GM12878 (cell line): ENCODE measurements around the gene RNF220. TPM values are rescaled to one million over a fixed set of nuclear protein-coding genes. Genes with fewer than 3 reads are reported as not detected.

ENCODE experiments used
- ATAC-seq: fragments of 200-7000 bp; cut with Tn5 transposase; 3 replicates; pipeline ENCODE4 v1.9.1; 2020; ENCODE audit warnings: mild to moderate bottlenecking, moderate library complexity
- BruUV-seq: library from RNA; stranded (reverse); fragments of 400-500 nt; replicated peaks from 2 replicates; lab custom pipeline; 2021; lab: Mats Ljungman, UMichigan
- CTCF ChIA-PET: fragments of 300-600 bp; sonication (Branson Sonifier 250); formaldehyde crosslinking; extraction: SDS; loops from one replicate; lab custom pipeline; 2021; ENCODE audit warnings: inconsistent platforms; lab: Yijun Ruan, JAX
- POLR2A ChIA-PET: fragments of 350-600 bp; formaldehyde crosslinking; extraction: SDS; loops from one replicate; lab custom pipeline; 2021; ENCODE audit warnings: inconsistent platforms; lab: Charles Lee
- RAD21 ChIA-PET: fragments of 300-600 bp; sonication (Branson Sonifier 250); formaldehyde crosslinking; loops from one replicate; lab custom pipeline; 2023; ENCODE audit warnings: antibody characterized with exemption; ENCODE audit not compliant: unreplicated experiment; lab: Charles Lee
- SMC1A ChIA-PET: fragments of 300-600 bp; sonication (Branson Sonifier 250); formaldehyde crosslinking; loops from one replicate; lab custom pipeline; 2023; ENCODE audit not compliant: unreplicated experiment, uncharacterized antibody; lab: Charles Lee
- DNase-seq: peaks from one replicate; pipeline ENCODE4 v3.0.0-alpha.2; 2011; ENCODE audit warnings: low read depth, low spot score
- FAIRE-seq: peaks from 3 replicates; lab custom pipeline; 2011; peaks lifted over from hg19 to GRCh38; lab: Jason Lieb, UNC
- H2AFZ ChIP-seq: 2 replicates; pipeline ENCODE4 v1.6.0; 2011; ENCODE audit warnings: low read depth, low read length, control low read depth; ENCODE audit not compliant: control insufficient read depth
- H3K27ac ChIP-seq: 2 replicates; pipeline ENCODE4 v1.5.1; 2011; ENCODE audit warnings: control low read depth; ENCODE audit not compliant: control insufficient read depth, insufficient read depth
- H3K27me3 ChIP-seq, 2 experiments: replicated peaks in 1 of 2; 2 replicates each; pipeline versions ENCODE4 v1.6.0 to v1.6.1; 2011; ENCODE audit warnings: low read length in 1 of 2; ENCODE audit not compliant: control insufficient read depth in 2 of 2, insufficient read depth in 2 of 2
- H3K36me3 ChIP-seq, 2 experiments: 2 replicates each; pipeline ENCODE4 v1.5.1; 2011; ENCODE audit warnings: low read length in 1 of 2; ENCODE audit not compliant: control insufficient read depth in 2 of 2, insufficient read depth in 2 of 2
- H3K4me1 ChIP-seq: 2 replicates; pipeline ENCODE4 v1.6.1; 2011; ENCODE audit warnings: mild to moderate bottlenecking, low read length, moderate library complexity, mixed read lengths; ENCODE audit not compliant: control insufficient read depth, insufficient read depth
- H3K4me2 ChIP-seq: 2 replicates; pipeline ENCODE4 v1.6.0; 2011; ENCODE audit warnings: control low read depth; ENCODE audit not compliant: control insufficient read depth, insufficient read depth
- H3K4me3 ChIP-seq: fragments of 200-600 bp; sonication (generic); 2 replicates; pipeline ENCODE4 v1.5.1; 2016
- H3K79me2 ChIP-seq: 2 replicates; pipeline ENCODE4 v1.6.0; 2011; ENCODE audit warnings: low read length; ENCODE audit not compliant: control insufficient read depth, insufficient read depth
- H3K9ac ChIP-seq: 2 replicates; pipeline ENCODE4 v1.8.0; 2011; ENCODE audit warnings: low read length, control low read depth, mixed read lengths; ENCODE audit not compliant: control insufficient read depth, insufficient read depth
- H3K9me3 ChIP-seq: replicated peaks from 3 replicates; pipeline ENCODE4 v1.5.1; 2011; ENCODE audit warnings: mild to moderate bottlenecking, low read length; ENCODE audit not compliant: control insufficient read depth, insufficient read depth
- H4K20me1 ChIP-seq: 2 replicates; pipeline ENCODE4 v1.6.0; 2011; ENCODE audit not compliant: control insufficient read depth, insufficient read depth
- ATF7 ChIP-seq: fragments of 450-650 bp; IDR thresholded peaks from 2 replicates; pipeline ENCODE4 v1.6.1; 2016; ENCODE audit warnings: low read depth, mild to moderate bottlenecking
- CEBPB ChIP-seq, 2 experiments: fragments of 150-350 bp in 1 of 2; IDR thresholded peaks; 2 replicates each; pipeline ENCODE4 v1.6.1; 2012 to 2014; ENCODE audit warnings: low read depth in 2 of 2, low read length in 2 of 2, borderline replicate concordance in 1 of 2, inconsistent platforms in 1 of 2
- FOS ChIP-seq: IDR thresholded peaks from 3 replicates; pipeline ENCODE4 v1.6.1; 2011; ENCODE audit warnings: borderline replicate concordance; ENCODE audit not compliant: insufficient read length; ENCODE audit errors: extremely low read depth
- KAT2A ChIP-seq: conservative IDR thresholded peaks from 2 replicates; pipeline ENCODE4 v1.6.1; 2011; ENCODE audit warnings: low read depth, low read length; ENCODE audit not compliant: control insufficient read depth
- MTA2 ChIP-seq: fragments of 450-650 bp; IDR thresholded peaks from 2 replicates; pipeline ENCODE4 v1.6.1; 2016; ENCODE audit warnings: low read depth, mild to moderate bottlenecking, moderate library complexity
- MXI1 ChIP-seq: fragments of 150-350 bp; IDR thresholded peaks from 2 replicates; pipeline ENCODE4 v1.6.1; 2011; ENCODE audit warnings: low read depth, mild to moderate bottlenecking, inconsistent platforms, low read length, improper control_type of control experiment
- PAX5 ChIP-seq: IDR thresholded peaks from 2 replicates; pipeline ENCODE4 v1.6.1; 2011; ENCODE audit warnings: low read depth, low read length, borderline replicate concordance
- POU2F2 ChIP-seq: IDR thresholded peaks from 3 replicates; pipeline ENCODE4 v1.6.1; 2011; ENCODE audit warnings: low read depth, mild to moderate bottlenecking, low read length, borderline replicate concordance
- RB1 ChIP-seq: fragments of 450-650 bp; formaldehyde crosslinking; IDR thresholded peaks from 2 replicates; pipeline ENCODE4 v1.6.1; 2017; ENCODE audit warnings: mild to moderate bottlenecking, borderline replicate concordance
- RCOR1 ChIP-seq: conservative IDR thresholded peaks from 2 replicates; pipeline ENCODE4 v1.6.1; 2012; ENCODE audit warnings: low read depth, low read length, improper control_type of control experiment
- SIX5 ChIP-seq: IDR thresholded peaks from 2 replicates; pipeline ENCODE4 v1.6.1; 2011; ENCODE audit warnings: mild to moderate bottlenecking, low read depth, low read length, moderate library complexity; ENCODE audit not compliant: severe bottlenecking
- SMC3 ChIP-seq: IDR thresholded peaks from 2 replicates; pipeline ENCODE4 v1.6.1; 2011; ENCODE audit warnings: low read length, improper control_type of control experiment, borderline replicate concordance
- TARDBP ChIP-seq: IDR thresholded peaks from 2 replicates; pipeline ENCODE4 v1.6.1; 2016; ENCODE audit warnings: borderline replicate concordance
- ZNF24 ChIP-seq: fragments of 450-650 bp; IDR thresholded peaks from 2 replicates; pipeline ENCODE4 v1.6.1; 2017; ENCODE audit warnings: antibody characterized with exemption, mild to moderate bottlenecking
- ZNF384 ChIP-seq: IDR thresholded peaks from 2 replicates; pipeline ENCODE4 v1.6.1; 2012; ENCODE audit warnings: low read depth, mild to moderate bottlenecking, low read length, improper control_type of control experiment, borderline replicate concordance
- WGBS: methylation state at CpG from one replicate; pipeline ENCODE4 v1.1.6; 2016; ENCODE audit warnings: low lambda C conversion rate; ENCODE audit not compliant: insufficient replicate concordance, insufficient coverage; ENCODE audit errors: missing lambda C conversion rate; 5-methylcytosine and 5-hydroxymethylcytosine counted together
- in situ Hi-C: fragments of 300-500 bp; cut with MboI; formaldehyde crosslinking; loops from 9 replicates; pipeline ENCODE4 v1.14.3; 2018; ENCODE audit warnings: mixed read lengths
- intact Hi-C: fragments of 100-400 bp; cut with micrococcal nuclease; formaldehyde crosslinking; loops from one replicate; pipeline ENCODE4 v1.14.2; 2022; ENCODE audit not compliant: unreplicated experiment
- polyA plus RNA-seq, 11 experiments: library from polyadenylated mRNA; depleted of rRNA in 4 of 11; unstranded in 6 of 11; stranded (reverse) in 5 of 11; fragments of >200 nt; fragmentation: Nextera tagmentation in 4 of 11; fragmentation: Illumina TruSeq in 1 of 11; extraction: Ambion mirVana in 4 of 11; extraction: Trizol in 1 of 11; gene quantifications; 1 replicate in 1 of 11; 2 replicates in 10 of 11; pipeline versions ENCODE4 v1.2.1 to v1.2.3, GENCODE V29; 2011 to 2016; ENCODE audit warnings: inconsistent platforms in 2 of 11, missing spikeins in 2 of 11, low read depth in 1 of 11
- total RNA-seq, 4 experiments: library from RNA; depleted of rRNA in 3 of 4; stranded (reverse); fragments of >200 nt in 3 of 4; fragmentation: Illumina TruSeq in 1 of 4; extraction: Trizol in 1 of 4; gene quantifications; 2 replicates each; pipeline versions ENCODE4 v1.2.1 to v1.2.3, GENCODE V29; 2013 to 2021
- TF ChIP-seq, protein P1 (sequence below): fragments of 450-650 bp; IDR thresholded peaks from 2 replicates; pipeline ENCODE4 v1.6.1; 2017; ENCODE audit warnings: mild to moderate bottlenecking, low read depth, inconsistent platforms; ENCODE audit not compliant: poor library complexity, severe bottlenecking

The RNF220 gene
- total and polyA plus RNA-seq, 10 of the 15 experiments (the other 5 are each of a cell fraction or from before 2014, with no cell fraction given), result 4.6 to 84.1 (median 53.7) TPM

DNA sequence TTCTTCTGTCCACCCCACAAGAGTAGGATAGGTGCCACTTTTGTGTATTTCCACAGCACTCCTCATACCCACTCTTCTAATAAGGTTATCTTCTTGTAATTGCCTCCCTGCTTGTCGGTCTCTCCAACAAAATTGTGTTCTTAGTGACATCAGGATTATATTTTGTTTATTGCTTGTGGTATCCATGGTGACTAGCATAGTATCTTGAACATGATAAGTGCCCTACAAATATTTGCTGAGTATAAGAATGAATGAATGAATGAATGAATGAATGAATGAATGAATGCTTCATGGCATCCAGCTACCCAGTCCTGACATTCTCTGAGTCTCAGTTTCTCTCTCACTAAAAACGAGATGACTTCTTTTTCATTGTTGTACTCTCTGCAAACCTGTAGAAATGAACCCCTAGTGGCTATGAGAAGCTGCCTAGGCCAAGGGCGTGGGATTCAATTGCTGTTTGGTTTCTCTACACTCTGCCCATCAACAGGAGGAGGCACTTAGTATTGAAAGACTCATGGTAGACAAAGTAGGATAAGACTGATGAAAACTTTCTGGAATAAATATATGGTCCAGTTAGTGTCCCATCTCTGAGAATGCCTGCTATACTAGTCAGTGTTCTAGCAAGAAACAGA is 148.2 kb downstream of the RNF220 start:
- POLR2A ChIA-PET, result no interaction called here
- RAD21 ChIA-PET, result no interaction called here
- intact Hi-C loops, result no loop called here
- no TSS peak for BruUV-seq
- peaks cover 0 to 6% of the 10 kb centered on the region in 2 experiments; a peak in 2 of 4 replicates for H3K27me3 ChIP-seq
- whole genome bisulfite sequencing, result 0% methylated on average over 3 of the region's 3 CpGs
- FAIRE-seq (no peak), ATAC-seq (no peak), DNase-seq (no peak)
- in situ Hi-C loops, result no loop called here
- no peaks in the 10 kb centered on the region for H3K36me3 ChIP-seq
- H4K20me1 ChIP-seq, result no peaks in the 10 kb centered on the region
- no peaks in the 10 kb centered on the region for H3K4me1 ChIP-seq
- no peak overlapping the region for H3K4me3 ChIP-seq
- CTCF ChIA-PET, result interaction anchor here (2.4 kb wide), 1 partner anchor 19 kb away, joined by 9 read pairs; no protein-coding TSS in a partner anchor
- H2AFZ ChIP-seq, result no peak overlapping the region
- no peak overlapping the region for H3K9ac ChIP-seq
- H3K9me3 ChIP-seq, result no peaks in the 10 kb centered on the region
- TF ChIP-seq PAX5, result no peak
- no peak for TF ChIP-seq SIX5
- TF ChIP-seq ZNF24, result peak; percentile 68
- no peak for TF ChIP-seq KAT2A
- no peak for TF ChIP-seq POU2F2
- no peak for TF ChIP-seq SMC3
- H3K79me2 ChIP-seq, result no peaks in the 10 kb centered on the region
- H3K4me2 ChIP-seq, result no peak overlapping the region
- SMC1A ChIA-PET, result interaction anchor here (0.8 kb wide), 1 partner anchor 78 kb away, joined by 3 read pairs; no protein-coding TSS in a partner anchor
- no peak overlapping the region for H3K27ac ChIP-seq

DNA sequence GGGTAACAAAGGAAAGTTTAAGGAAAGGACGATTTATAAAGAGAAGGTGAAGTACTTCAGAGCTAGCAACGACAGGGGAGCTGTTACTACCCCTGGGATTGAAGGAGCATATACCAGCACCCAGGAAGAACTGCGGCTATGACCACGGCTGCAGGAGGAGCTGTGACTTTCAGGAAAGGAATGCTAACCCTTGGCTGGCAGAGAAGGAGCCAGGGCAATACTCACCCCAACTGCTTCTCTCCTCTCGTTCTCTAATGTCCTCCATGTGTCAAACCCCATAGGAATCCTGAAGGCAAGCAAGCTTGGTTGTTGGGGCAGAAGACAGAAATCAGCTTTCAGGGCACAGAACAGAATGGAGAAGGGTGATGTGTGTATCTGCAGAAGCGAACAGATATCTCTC is 148.7 kb downstream of the RNF220 start:
- BruUV-seq, result no TSS peak
- ATAC-seq (no peak), DNase-seq (no peak), FAIRE-seq (no peak)
- H3K79me2 ChIP-seq, result no peaks in the 10 kb centered on the region
- POLR2A ChIA-PET, result no interaction called here
- no peak overlapping the region for H3K27ac ChIP-seq
- SMC1A ChIA-PET, result interaction anchor here (0.8 to 1.0 kb wide), 2 partner anchors 19 to 78 kb away, joined by 3 read pairs; no protein-coding TSS in a partner anchor
- CTCF ChIA-PET, result interaction anchor here (2.4 kb wide), 1 partner anchor 19 kb away, joined by 9 read pairs; no protein-coding TSS in a partner anchor
- H3K4me1 ChIP-seq, result no peaks in the 10 kb centered on the region
- TF ChIP-seq CEBPB (IDR thresholded peaks at IDR 0.05; ENCODE audit: borderline replicate concordance in 1 of 2, low read depth in 2 of 2, low read length in 2 of 2) (no peak), FOS (no peak), RB1 (no peak), RCOR1 (no peak), ATF7 (no peak), MTA2 (no peak), MXI1 (no peak), TARDBP (no peak), ZNF384 (no peak)
- TF ChIP-seq, protein P1, sequence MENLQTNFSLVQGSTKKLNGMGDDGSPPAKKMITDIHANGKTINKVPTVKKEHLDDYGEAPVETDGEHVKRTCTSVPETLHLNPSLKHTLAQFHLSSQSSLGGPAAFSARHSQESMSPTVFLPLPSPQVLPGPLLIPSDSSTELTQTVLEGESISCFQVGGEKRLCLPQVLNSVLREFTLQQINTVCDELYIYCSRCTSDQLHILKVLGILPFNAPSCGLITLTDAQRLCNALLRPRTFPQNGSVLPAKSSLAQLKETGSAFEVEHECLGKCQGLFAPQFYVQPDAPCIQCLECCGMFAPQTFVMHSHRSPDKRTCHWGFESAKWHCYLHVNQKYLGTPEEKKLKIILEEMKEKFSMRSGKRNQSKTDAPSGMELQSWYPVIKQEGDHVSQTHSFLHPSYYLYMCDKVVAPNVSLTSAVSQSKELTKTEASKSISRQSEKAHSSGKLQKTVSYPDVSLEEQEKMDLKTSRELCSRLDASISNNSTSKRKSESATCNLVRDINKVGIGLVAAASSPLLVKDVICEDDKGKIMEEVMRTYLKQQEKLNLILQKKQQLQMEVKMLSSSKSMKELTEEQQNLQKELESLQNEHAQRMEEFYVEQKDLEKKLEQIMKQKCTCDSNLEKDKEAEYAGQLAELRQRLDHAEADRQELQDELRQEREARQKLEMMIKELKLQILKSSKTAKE, result no peak
- RAD21 ChIA-PET, result no interaction called here
- H3K36me3 ChIP-seq, result no peaks in the 10 kb centered on the region
- H3K9me3 ChIP-seq, result no peaks in the 10 kb centered on the region
- H3K4me2 ChIP-seq, result no peak overlapping the region
- peaks cover 1 to 8% of the 10 kb centered on the region in 2 experiments for H3K27me3 ChIP-seq
- WGBS, result 33% methylated on average over 6 of the region's 6 CpGs
- no peak overlapping the region for H3K4me3 ChIP-seq
- intact Hi-C loops, result no loop called here
- no peaks in the 10 kb centered on the region for H4K20me1 ChIP-seq
- H3K9ac ChIP-seq, result no peak overlapping the region
- no peak overlapping the region for H2AFZ ChIP-seq
- in situ Hi-C loops, result no loop called here
